DMS153 (cell line): Measurements from ENCODE around the gene PDE8A.

ENCODE experiments used
- DNase-seq: peaks from one replicate; lab custom pipeline; 2025; lab: John Stamatoyannopoulos, UW

The PDE8A gene

GRCh38 chr15:85091990-85092389 is 110.3 kb downstream of the PDE8A start:
- DNase-seq = no peak

GRCh38 chr15:85094685-85095084 is 113.0 kb downstream of the PDE8A start:
- no peak for DNase-seq

GRCh38 chr15:85095566-85095965 is 113.9 kb downstream of the PDE8A start:
- DNase-seq = no peak

GRCh38 chr15:85097250-85097649 is 115.6 kb downstream of the PDE8A start:
- DNase-seq = no peak

GRCh38 chr15:85097725-85098124 is 116.1 kb downstream of the PDE8A start:
- DNase-seq = no peak

GRCh38 chr15:85099195-85099803 is 117.6 kb downstream of the PDE8A start:
- DNase-seq = no peak

- DNase-seq = no peak
Measured at GRCh38 chr15:85100186-85100937, 118.7 kb downstream of the PDE8A start.

- DNase-seq = no peak
Measured at GRCh38 chr15:85104584-85104983, 122.9 kb downstream of the PDE8A start.

GRCh38 chr15:85108136-85108535 is 126.5 kb downstream of the PDE8A start:
- no peak for DNase-seq

GRCh38 chr15:85109333-85109732 is 127.7 kb downstream of the PDE8A start:
- no peak for DNase-seq

GRCh38 chr15:85112997-85113396 is 131.3 kb downstream of the PDE8A start:
- DNase-seq = no peak

- DNase-seq = no peak
Measured at GRCh38 chr15:85114886-85115285, 133.2 kb downstream of the PDE8A start.

- DNase-seq = no peak
Measured at GRCh38 chr15:85116066-85116465, 134.4 kb downstream of the PDE8A start.

GRCh38 chr15:85116494-85116893 is 134.8 kb downstream of the PDE8A start:
- no peak for DNase-seq

GRCh38 chr15:85116925-85117646 is 135.4 kb downstream of the PDE8A start:
- DNase-seq = no peak

GRCh38 chr15:85118173-85118572 is 136.5 kb downstream of the PDE8A start:
- DNase-seq = no peak

- no peak for DNase-seq
Measured at GRCh38 chr15:85118581-85118980, 136.9 kb downstream of the PDE8A start.

GRCh38 chr15:85120351-85121113 is 138.9 kb downstream of the PDE8A start:
- no peak for DNase-seq

- DNase-seq = no peak
Measured at GRCh38 chr15:85124173-85124572, 142.5 kb downstream of the PDE8A start.

- no peak for DNase-seq
Measured at GRCh38 chr15:85125056-85125661, 143.5 kb downstream of the PDE8A start.

- DNase-seq = no peak
Measured at GRCh38 chr15:85128621-85129020, 147.0 kb downstream of the PDE8A start.

- DNase-seq = no peak
Measured at GRCh38 chr15:85129881-85130280, 148.2 kb downstream of the PDE8A start.
